HCT116 (cell line): ENCODE measurements around the gene AKAP13.

Experiments
- CEBPB ChIP-seq: IDR thresholded peaks from 2 replicates; pipeline ENCODE4 v1.6.1; 2012; ENCODE audit warnings: low read depth
- EZH2phosphoT487 ChIP-seq: fragments of 200-600 bp; IDR thresholded peaks from 2 replicates; pipeline ENCODE4 v1.6.1; 2018; ENCODE audit warnings: antibody characterized with exemption, borderline replicate concordance
- POLR2A ChIP-seq: IDR thresholded peaks from 2 replicates; pipeline ENCODE4 v1.7.0; 2011; ENCODE audit warnings: borderline replicate concordance; ENCODE audit not compliant: insufficient read depth, insufficient read length; ENCODE audit errors: extremely low read depth
- RAD21 ChIP-seq: IDR thresholded peaks from 2 replicates; pipeline ENCODE4 v1.6.1; 2012; ENCODE audit warnings: low read depth, mild to moderate bottlenecking
- TF ChIP-seq, protein P1 (sequence below), 3 experiments: fragments of 200-600 bp in 1 of 3; sonication (generic) in 1 of 3; IDR thresholded peaks in 2 of 3; conservative IDR thresholded peaks in 1 of 3; 2 replicates each; pipeline ENCODE4 v1.5.1; 2012 to 2017; ENCODE audit warnings: low read depth in 2 of 3, low read length in 2 of 3, antibody characterized with exemption in 1 of 3, borderline replicate concordance in 1 of 3, control low read depth in 1 of 3, mild to moderate bottlenecking in 1 of 3, mixed read lengths in 1 of 3, mixed run types in 1 of 3, moderate library complexity in 1 of 3; ENCODE audit not compliant: insufficient read depth in 1 of 3
- TF ChIP-seq, protein P2 (sequence below): IDR thresholded peaks from 2 replicates; pipeline ENCODE4 v1.6.1; 2012

GRCh38 chr15:85571780-85572179 is 191.4 kb downstream of the AKAP13 start:
- no peak for TF ChIP-seq EZH2phosphoT487
- TF ChIP-seq, protein P1, sequence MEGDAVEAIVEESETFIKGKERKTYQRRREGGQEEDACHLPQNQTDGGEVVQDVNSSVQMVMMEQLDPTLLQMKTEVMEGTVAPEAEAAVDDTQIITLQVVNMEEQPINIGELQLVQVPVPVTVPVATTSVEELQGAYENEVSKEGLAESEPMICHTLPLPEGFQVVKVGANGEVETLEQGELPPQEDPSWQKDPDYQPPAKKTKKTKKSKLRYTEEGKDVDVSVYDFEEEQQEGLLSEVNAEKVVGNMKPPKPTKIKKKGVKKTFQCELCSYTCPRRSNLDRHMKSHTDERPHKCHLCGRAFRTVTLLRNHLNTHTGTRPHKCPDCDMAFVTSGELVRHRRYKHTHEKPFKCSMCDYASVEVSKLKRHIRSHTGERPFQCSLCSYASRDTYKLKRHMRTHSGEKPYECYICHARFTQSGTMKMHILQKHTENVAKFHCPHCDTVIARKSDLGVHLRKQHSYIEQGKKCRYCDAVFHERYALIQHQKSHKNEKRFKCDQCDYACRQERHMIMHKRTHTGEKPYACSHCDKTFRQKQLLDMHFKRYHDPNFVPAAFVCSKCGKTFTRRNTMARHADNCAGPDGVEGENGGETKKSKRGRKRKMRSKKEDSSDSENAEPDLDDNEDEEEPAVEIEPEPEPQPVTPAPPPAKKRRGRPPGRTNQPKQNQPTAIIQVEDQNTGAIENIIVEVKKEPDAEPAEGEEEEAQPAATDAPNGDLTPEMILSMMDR (IDR thresholded peaks at IDR 0.05 in 2 of 3, conservative IDR thresholded peaks at IDR 0.05 in 1 of 3; ENCODE audit: borderline replicate concordance in 1 of 3, insufficient read depth in 1 of 3, low read depth in 2 of 3, low read length in 2 of 3), result no peak
- no peak for TF ChIP-seq RAD21
- no peak for TF ChIP-seq POLR2A
- no peak for TF ChIP-seq CEBPB
- TF ChIP-seq, protein P2, sequence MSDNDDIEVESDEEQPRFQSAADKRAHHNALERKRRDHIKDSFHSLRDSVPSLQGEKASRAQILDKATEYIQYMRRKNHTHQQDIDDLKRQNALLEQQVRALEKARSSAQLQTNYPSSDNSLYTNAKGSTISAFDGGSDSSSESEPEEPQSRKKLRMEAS, result no peak
